Thymus (tissue), 11 donors: Measurements from ENCODE around the gene SLC38A10. TPM values are rescaled to one million over a fixed set of nuclear protein-coding genes. Genes with fewer than 3 reads are reported as not detected.

ENCODE experiments used
- DNase-seq, 9 donors: peaks; one replicate each; pipeline ENCODE4 v3.0.0-alpha.2; 2013; ENCODE audit warnings: low spot score in 9 of 9, low read depth in 6 of 9, missing footprints in 1 of 9
- H3K27ac ChIP-seq, 2 donors: one replicate each; pipeline ENCODE4 v1.5.1; 2013; ENCODE audit warnings: control low read depth in 1 of 2, low read depth in 1 of 2, low read length in 1 of 2, mild to moderate bottlenecking in 1 of 2, moderate library complexity in 1 of 2
- H3K27me3 ChIP-seq, 2 donors: one replicate each; pipeline ENCODE4 v1.5.1; 2013; ENCODE audit warnings: low read length in 1 of 2; ENCODE audit not compliant: control insufficient read depth in 2 of 2, insufficient read depth in 1 of 2
- H3K36me3 ChIP-seq, 2 donors: one replicate each; pipeline ENCODE4 v1.5.1; 2013; ENCODE audit warnings: low read length in 1 of 2, mild to moderate bottlenecking in 1 of 2, moderate library complexity in 1 of 2; ENCODE audit not compliant: control insufficient read depth in 2 of 2, insufficient read depth in 2 of 2
- H3K4me1 ChIP-seq, 2 donors: one replicate each; pipeline ENCODE4 v1.5.1; 2013; ENCODE audit warnings: low read length in 2 of 2; ENCODE audit not compliant: control insufficient read depth in 2 of 2, insufficient read depth in 2 of 2
- H3K4me3 ChIP-seq, 2 donors: one replicate each; pipeline ENCODE4 v1.5.1; 2013; ENCODE audit warnings: low read length in 2 of 2, control low read depth in 1 of 2, mild to moderate bottlenecking in 1 of 2
- H3K9me3 ChIP-seq, 2 donors: one replicate each; pipeline ENCODE4 v1.5.1; 2013; ENCODE audit warnings: low read length in 1 of 2, mild to moderate bottlenecking in 1 of 2; ENCODE audit not compliant: control insufficient read depth in 2 of 2, insufficient read depth in 1 of 2
- WGBS: extraction: QIAGEN DNeasy Blood & Tissue Kit; methylation state at CpG from one replicate; pipeline ENCODE4 v1.1.7; 2013; 5-methylcytosine and 5-hydroxymethylcytosine counted together
- polyA plus RNA-seq: library from polyadenylated mRNA; stranded (reverse); fragments of 200-250 nt; gene quantifications from one replicate; pipeline ENCODE4 v1.2.3, GENCODE V29; 2013
- total RNA-seq: library from RNA; stranded (reverse); fragments of 120-200 nt; gene quantifications from one replicate; pipeline ENCODE4 v1.2.4, GENCODE V29; 2013
- donor health status: healthy.

The SLC38A10 gene
- total and polyA plus RNA-seq, 2 donors: 21.0 to 63.6 TPM

DNA sequence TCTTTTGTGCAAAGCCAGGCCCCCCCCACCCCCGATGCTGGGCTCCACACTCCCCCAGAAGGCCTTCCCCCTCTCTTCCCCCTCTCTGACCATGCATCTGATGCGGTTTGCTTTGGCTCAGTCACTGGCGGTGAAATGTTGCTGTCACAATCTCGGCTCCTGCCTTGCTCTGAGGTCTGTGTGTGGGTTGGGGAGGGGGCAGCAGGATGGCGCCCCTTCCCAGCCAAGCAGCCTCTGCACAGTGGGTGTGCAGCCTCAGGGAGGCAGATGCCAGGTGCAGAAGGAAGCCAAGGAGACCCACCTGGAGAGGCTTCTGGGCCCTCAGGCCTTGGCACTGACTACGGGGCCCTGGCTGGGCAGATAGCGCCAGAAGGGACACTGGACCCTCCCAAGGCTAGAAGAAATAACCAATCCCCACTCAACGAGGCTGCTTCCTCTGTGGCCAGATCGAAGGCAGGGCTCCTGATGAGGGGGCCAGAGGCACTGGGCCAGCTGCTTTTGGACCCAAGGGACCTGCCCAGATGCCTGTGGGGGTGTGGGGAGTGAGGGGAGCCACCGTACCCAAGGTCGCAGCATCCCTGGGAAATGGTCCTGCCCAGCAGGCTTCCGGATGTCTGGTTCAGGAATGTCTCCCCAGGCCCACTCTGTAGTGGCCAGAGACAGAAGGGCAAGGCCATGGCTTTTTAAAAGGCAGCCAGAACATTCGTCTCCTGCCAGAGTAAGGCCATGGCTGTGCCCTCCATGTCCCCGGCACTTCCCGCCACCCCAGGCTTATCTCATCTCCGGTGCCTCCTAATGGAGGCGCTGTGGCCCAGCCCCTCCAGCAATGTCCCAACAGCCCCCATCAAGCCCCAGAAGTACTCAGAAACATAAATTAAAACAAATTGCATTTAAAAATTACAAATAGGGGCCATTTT lies 43.4 kb upstream of the SLC38A10 start:
- Histone ChIP-seq H3K27ac (no peak overlapping the region), H3K4me1 (peaks cover 0 to 11% of the 10 kb centered on the region in 2 donors), H3K9me3 (peaks cover 0 to 8% of the 10 kb centered on the region in 2 donors), H3K36me3 (no peaks in the 10 kb centered on the region), H3K27me3 (peaks cover 62 to 97% of the 10 kb centered on the region in 2 donors), H3K4me3 (no peak overlapping the region)
- 83% methylated on average over 17 of the region's 17 CpGs for WGBS
- no peak for DNase-seq

DNA sequence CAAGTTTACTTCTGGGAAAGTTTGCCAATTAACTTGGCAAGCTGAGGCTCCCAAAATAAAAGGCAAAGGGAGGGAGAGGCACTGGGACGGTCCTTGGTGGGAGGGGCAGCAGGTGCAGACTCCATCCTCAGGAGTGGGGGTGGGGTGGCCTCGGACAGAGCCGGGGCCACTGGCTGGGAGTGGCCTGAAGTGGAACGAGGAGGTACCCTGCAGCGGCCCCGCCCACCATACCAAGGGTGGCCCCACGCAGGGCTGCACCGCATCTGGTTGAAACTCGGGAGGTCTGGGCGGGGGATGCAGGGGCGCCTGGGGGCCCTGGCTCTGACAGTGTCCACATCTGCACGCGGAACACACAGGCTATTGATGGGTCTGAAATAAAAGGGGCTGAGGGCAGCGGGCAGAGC lies 42.4 kb upstream of the SLC38A10 start:
- Histone ChIP-seq H3K4me1 (peaks cover 0 to 2% of the 10 kb centered on the region in 2 donors), H3K27me3 (peaks cover 51 to 96% of the 10 kb centered on the region in 2 donors), H3K9me3 (no peaks in the 10 kb centered on the region), H3K36me3 (no peaks in the 10 kb centered on the region), H3K27ac (no peak overlapping the region), H3K4me3 (no peak overlapping the region)
- no peak for DNase-seq
- WGBS: 84% methylated on average over 14 of the region's 14 CpGs

DNA sequence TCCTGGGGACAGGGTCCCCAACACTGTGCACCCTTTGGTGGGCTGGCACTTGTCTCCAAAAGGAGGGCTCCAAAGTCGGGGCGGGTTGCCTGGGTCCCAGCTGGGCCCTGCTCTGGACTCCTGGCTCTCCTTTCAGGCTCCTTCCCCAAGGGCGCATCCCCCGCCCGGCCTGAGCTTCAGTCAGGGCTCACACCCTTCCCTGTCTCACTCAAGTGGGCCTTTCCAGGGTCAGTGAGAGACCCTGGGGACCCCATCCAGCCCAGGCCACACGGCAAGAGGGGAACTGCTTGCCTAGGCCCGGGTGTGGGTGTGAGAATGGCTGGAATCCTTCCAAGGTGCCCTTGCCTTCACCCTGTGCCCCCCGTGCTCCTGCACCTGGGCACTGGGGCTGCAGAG lies 41.8 kb upstream of the SLC38A10 start:
- Histone ChIP-seq H3K27ac (no peak overlapping the region), H3K9me3 (no peaks in the 10 kb centered on the region), H3K4me1 (peaks cover 0 to 2% of the 10 kb centered on the region in 2 donors), H3K36me3 (no peaks in the 10 kb centered on the region), H3K4me3 (no peak overlapping the region), H3K27me3 (peaks cover 46 to 96% of the 10 kb centered on the region in 2 donors)
- no peak for DNase-seq
- WGBS: 92% methylated on average over 8 of the region's 8 CpGs

DNA sequence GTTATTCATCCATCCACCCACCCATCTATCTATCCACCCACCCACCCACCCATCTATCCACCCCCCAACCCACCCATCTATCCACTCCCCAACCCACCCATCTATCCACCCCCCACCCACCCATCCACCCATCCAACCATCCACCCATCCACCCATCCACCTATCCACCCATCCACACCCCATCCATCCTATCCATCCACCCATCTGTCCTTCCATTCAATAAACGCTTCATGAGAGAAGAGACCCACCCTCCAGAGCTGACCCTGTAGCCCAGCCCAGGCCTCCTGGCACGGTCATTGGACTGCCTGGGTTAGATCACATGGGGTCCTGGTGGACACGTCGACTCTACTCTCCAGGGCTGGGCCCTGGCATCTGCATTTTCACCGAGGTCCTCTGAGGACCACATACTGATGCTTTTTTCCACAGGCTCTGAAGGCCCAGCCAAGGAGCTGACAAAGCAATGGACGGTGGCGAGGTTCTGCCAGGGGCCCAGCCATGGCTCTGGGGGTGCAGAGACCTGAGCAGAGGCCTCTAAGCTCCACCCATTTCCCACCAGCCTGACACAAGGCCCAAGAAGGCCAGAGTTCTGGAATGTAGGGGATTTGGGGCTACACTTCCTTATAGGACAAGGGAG lies 41.3 kb upstream of the SLC38A10 start:
- H3K9me3 ChIP-seq: no peaks in the 10 kb centered on the region
- peaks cover 41 to 96% of the 10 kb centered on the region in 2 donors for H3K27me3 ChIP-seq

DNA sequence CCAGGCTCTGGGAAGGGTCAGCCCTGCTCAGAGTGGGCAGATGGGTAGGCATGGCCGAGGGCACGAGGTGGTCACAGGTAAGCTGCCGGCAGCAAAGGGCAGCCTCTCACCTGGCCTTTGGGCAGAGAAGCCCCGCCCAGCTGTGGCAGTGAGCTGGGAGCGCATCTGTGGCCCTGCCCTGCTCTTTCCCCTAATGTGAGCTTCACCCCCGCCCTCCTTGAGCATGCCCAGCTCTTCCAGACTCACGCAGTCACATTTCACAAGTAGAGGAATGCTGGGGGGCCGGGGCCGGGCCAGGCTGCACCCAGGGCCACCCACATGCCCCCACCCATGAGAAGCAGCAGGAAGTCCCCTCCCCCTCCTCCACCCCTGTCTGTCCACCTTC lies 40.7 kb upstream of the SLC38A10 start:
- no peak for DNase-seq
- Histone ChIP-seq H3K27ac (no peak overlapping the region), H3K4me1 (peaks cover 0 to 2% of the 10 kb centered on the region in 2 donors), H3K36me3 (no peaks in the 10 kb centered on the region), H3K4me3 (no peak overlapping the region), H3K9me3 (no peaks in the 10 kb centered on the region), H3K27me3 (peaks cover 34 to 96% of the 10 kb centered on the region in 2 donors)
- WGBS: 92% methylated on average over 9 of the region's 9 CpGs

More for the DNA sequence above, 41.3 kb upstream of the SLC38A10 start:
- 97% methylated on average over 7 of the region's 7 CpGs for WGBS
- H3K36me3 ChIP-seq: no peaks in the 10 kb centered on the region
- no peak overlapping the region for H3K27ac ChIP-seq
- peaks cover 0 to 2% of the 10 kb centered on the region in 2 donors for H3K4me1 ChIP-seq
- no peak for DNase-seq
- H3K4me3 ChIP-seq: no peak overlapping the region

DNA sequence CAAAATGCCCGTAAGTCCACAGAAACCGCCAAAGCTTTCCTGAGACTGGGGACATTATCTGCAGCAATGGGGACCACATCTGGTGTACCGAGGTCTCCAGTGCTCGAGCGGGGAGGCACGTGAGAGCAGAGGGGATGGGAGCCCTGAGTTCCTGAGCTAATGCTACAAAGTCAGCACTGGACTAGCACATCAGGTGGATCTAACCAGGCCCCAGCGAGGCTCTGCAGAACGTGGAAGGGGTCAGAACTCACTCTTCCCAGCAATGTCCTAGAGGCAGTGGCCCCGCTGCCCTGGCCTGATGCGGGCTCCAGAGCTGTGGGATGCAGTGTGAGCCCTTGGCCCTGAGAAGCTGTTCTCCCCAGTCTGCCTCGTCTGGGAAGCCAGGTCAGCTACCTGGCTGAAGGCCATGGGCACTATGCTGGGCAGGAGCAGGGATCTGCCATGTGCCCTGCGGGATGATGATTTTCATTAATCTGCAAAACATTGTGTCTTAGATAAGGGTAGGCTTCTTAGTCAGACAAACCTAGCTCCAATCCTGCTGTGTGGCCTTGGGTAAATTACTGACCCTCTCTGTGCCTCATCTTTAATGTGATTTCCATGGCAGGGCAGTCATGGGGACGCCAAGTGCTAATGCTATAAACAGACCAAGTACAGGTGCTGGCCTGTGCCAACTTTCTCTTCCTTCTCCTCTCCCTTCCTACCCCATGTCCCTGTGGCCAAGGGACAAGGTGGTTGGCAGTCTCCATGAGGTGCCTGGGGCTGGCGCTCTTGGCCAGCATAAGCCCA lies 40.1 kb upstream of the SLC38A10 start:
- Histone ChIP-seq H3K36me3 (no peaks in the 10 kb centered on the region), H3K27ac (no peak overlapping the region), H3K27me3 (peaks cover 29 to 96% of the 10 kb centered on the region in 2 donors), H3K9me3 (no peaks in the 10 kb centered on the region), H3K4me1 (peaks cover 0 to 2% of the 10 kb centered on the region in 2 donors), H3K4me3 (no peak overlapping the region)
- 94% methylated on average over 14 of the region's 14 CpGs for WGBS
- DNase-seq: no peak

DNA sequence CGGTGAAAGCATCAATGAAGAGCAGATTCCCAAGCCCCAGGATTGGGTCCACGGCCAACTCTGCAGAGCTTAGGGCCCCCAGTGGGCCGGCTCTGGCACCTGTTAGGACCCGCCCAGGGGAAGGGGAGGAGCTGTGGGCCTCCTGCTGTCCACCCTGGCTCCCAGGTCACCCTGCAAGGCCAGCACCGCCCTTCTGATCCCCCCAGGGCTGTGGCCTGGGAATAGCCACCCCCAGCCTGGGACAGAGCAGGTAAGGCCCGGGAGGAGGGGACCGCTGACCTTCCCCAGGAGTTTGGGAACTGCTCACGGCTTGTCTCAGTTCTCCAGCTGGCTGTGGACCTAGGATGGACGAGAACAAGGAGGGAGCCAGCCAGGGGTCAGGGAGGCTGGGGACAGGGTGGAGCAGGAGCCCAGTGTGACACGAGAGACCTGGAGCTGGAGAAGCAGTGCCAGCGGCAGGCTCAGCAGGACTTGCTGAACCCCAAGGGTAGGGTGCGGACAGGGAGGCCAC lies 39.3 kb upstream of the SLC38A10 start:
- Histone ChIP-seq H3K36me3 (no peaks in the 10 kb centered on the region), H3K4me3 (no peak overlapping the region), H3K9me3 (no peaks in the 10 kb centered on the region), H3K27me3 (peaks cover 23 to 92% of the 10 kb centered on the region in 2 donors), H3K4me1 (peaks cover 0 to 8% of the 10 kb centered on the region in 2 donors), H3K27ac (no peak overlapping the region)
- DNase-seq: no peak
- whole genome bisulfite sequencing: 89% methylated on average over 12 of the region's 12 CpGs

DNA sequence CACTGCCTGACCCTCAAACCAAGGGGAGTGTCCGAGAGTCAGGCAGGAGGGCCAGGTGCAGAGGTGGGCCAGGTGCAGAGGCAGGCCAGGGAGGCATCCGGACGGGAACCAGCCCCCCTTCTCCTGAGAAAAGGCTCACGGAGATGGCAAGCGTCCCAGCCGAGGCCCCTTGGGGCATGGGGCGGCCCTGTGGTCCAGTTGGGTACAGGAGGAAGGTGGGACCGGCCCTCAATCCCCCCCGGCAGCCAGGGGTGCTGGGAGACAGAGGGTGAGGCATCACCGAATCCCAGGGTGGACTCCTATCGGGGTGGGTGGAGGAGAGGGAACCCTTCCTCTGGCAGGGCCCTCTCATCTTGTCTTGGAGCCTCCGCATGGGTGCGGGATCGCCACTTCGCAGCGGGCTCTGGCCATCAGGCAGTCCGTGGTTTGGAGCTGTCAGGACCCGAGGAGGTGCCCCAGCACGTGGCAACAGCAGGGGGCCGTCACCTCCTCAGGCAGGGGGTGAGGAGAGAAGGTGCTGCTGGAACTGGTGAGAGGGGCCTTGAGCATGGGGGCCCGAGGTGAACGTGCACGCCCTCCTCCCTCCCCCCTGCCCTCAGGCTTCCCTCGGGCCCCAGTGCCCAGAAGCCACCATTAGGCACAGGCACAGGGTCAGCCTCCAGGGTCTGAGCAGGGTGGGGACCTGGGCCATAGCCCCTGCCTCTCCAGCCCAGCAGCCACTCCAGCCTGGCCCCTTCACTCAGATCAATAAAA lies 38.7 kb upstream of the SLC38A10 start:
- no peaks in the 10 kb centered on the region for H3K36me3 ChIP-seq
- H3K9me3 ChIP-seq: no peaks in the 10 kb centered on the region
- no peak for DNase-seq
- peaks cover 18 to 88% of the 10 kb centered on the region in 2 donors for H3K27me3 ChIP-seq
- WGBS: 84% methylated on average over 24 of the region's 24 CpGs
- peaks cover 0 to 15% of the 10 kb centered on the region in 2 donors for H3K4me1 ChIP-seq
- no peak overlapping the region for H3K27ac ChIP-seq
- H3K4me3 ChIP-seq: no peak overlapping the region
